ENCODE measurements around the gene TSHR. TPM values are rescaled to one million over a fixed set of nuclear protein-coding genes. Genes with fewer than 3 reads are reported as not detected.

Gene TSHR
- total and polyA plus RNA-seq, 2 of the 13 experiments (the other 11 are each of a cell fraction or from before 2014, with no cell fraction given): not detected

DNA sequence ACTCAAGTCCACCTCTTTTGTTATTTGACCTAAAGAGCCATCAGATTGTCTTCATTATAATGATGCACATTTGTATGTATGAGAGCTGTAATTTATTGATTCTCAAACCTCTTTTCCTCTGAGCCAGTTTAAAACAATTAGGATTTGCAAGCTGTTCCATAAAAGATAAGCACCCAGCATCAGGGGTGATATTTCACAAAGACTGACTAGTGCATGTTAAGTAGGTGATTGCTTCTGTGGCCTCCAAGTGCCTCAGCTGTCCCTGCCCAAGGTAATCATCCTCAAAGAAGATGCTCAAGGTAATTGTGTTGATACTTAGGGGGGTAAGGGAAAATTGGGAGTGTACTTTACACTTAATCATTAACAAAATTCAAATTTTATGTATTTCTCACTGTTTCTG, 32.1 kb upstream of the TSHR start:
- no peaks in the 10 kb centered on the region for H4K20me1 ChIP-seq (ENCODE audit: insufficient read depth, low read length)
- no peaks in the 10 kb centered on the region for H3K79me2 ChIP-seq (ENCODE audit: insufficient read depth, low read length)
- TF ChIP-seq, protein P1, sequence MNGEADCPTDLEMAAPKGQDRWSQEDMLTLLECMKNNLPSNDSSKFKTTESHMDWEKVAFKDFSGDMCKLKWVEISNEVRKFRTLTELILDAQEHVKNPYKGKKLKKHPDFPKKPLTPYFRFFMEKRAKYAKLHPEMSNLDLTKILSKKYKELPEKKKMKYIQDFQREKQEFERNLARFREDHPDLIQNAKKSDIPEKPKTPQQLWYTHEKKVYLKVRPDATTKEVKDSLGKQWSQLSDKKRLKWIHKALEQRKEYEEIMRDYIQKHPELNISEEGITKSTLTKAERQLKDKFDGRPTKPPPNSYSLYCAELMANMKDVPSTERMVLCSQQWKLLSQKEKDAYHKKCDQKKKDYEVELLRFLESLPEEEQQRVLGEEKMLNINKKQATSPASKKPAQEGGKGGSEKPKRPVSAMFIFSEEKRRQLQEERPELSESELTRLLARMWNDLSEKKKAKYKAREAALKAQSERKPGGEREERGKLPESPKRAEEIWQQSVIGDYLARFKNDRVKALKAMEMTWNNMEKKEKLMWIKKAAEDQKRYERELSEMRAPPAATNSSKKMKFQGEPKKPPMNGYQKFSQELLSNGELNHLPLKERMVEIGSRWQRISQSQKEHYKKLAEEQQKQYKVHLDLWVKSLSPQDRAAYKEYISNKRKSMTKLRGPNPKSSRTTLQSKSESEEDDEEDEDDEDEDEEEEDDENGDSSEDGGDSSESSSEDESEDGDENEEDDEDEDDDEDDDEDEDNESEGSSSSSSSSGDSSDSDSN (CRISPR knock-in tag; IDR thresholded peaks at IDR 0.05): no peak
- TF ChIP-seq ZNF678 (CRISPR knock-in tag; IDR thresholded peaks at IDR 0.05) (no peak), ZNF879 (CRISPR knock-in tag; IDR thresholded peaks at IDR 0.05) (no peak), SRSF9 (IDR thresholded peaks at IDR 0.05; ENCODE audit: borderline replicate concordance, insufficient read depth, low read depth, low read length, poor library complexity, severe bottlenecking) (no peak), ZNF562 (CRISPR knock-in tag; IDR thresholded peaks at IDR 0.05; ENCODE audit: borderline replicate concordance) (no peak), ARNTL (CRISPR knock-in tag; IDR thresholded peaks at IDR 0.05) (no peak), HMG20A (CRISPR knock-in tag; IDR thresholded peaks at IDR 0.05; ENCODE audit: borderline replicate concordance) (no peak), SOX6 (IDR thresholded peaks at IDR 0.05) (no peak), SOX6 (CRISPR knock-in tag; IDR thresholded peaks at IDR 0.05) (no peak), NR1H2 (CRISPR knock-in tag; IDR thresholded peaks at IDR 0.05; ENCODE audit: borderline replicate concordance, low read depth) (no peak)
- TF ChIP-seq, protein P2, sequence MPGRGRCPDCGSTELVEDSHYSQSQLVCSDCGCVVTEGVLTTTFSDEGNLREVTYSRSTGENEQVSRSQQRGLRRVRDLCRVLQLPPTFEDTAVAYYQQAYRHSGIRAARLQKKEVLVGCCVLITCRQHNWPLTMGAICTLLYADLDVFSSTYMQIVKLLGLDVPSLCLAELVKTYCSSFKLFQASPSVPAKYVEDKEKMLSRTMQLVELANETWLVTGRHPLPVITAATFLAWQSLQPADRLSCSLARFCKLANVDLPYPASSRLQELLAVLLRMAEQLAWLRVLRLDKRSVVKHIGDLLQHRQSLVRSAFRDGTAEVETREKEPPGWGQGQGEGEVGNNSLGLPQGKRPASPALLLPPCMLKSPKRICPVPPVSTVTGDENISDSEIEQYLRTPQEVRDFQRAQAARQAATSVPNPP (CRISPR knock-in tag; IDR thresholded peaks at IDR 0.05): no peak
- ATAC-seq (no peak), DNase-seq (ENCODE audit: low spot score) (no peak), FAIRE-seq (no peak)
- CTCF ChIA-PET (ENCODE audit: low intra/inter-chr PET ratio, low total read pairs): no interaction called here
- H3K36me3 ChIP-seq (replicated peaks in 1 of 2; ENCODE audit: control insufficient read depth in 1 of 2, insufficient read depth in 2 of 2, low read length in 2 of 2): no peaks in the 10 kb centered on the region
- no peaks in the 10 kb centered on the region for H3K27me3 ChIP-seq (ENCODE audit: control insufficient read depth in 1 of 2, insufficient read depth in 2 of 2, low read length in 2 of 2)
- no peak overlapping the region for H3K27ac ChIP-seq (ENCODE audit: extremely low read length, insufficient read depth, low read length)
- intact Hi-C loops (cut with micrococcal nuclease; ENCODE audit: unreplicated experiment) (no loop called here), in situ Hi-C loops (cut with HindIII; ENCODE audit: extremely low pct_ligation_motif_present, low pct_unique_long_range_greater_than_20kb) (no loop called here)
- H3K4me1 ChIP-seq (ENCODE audit: insufficient read depth, low read length): no peaks in the 10 kb centered on the region
- H3K9ac ChIP-seq (ENCODE audit: insufficient read depth, low read depth, low read length): no peak overlapping the region
- POLR2A ChIA-PET: no interaction called here
- H3K4me3 ChIP-seq (replicated peaks in 1 of 3; ENCODE audit: insufficient read depth in 1 of 3, low read depth in 2 of 3, low read length in 3 of 3): no peak overlapping the region
- no peak overlapping the region for H2AFZ ChIP-seq (ENCODE audit: low read length)
- no peak overlapping the region for H3K4me2 ChIP-seq (ENCODE audit: low read depth, low read length)
- no TSS peak for BruUV-seq (replicated peaks)
- no peaks in the 10 kb centered on the region for H3K9me3 ChIP-seq (ENCODE audit: low read length)

All from HepG2 (cell line).